Umbilical cord (tissue), 2 donors: ENCODE measurements around the gene LGALS4. TPM values are rescaled to one million over a fixed set of nuclear protein-coding genes. Genes with fewer than 3 reads are reported as not detected.
A peak's percentile ranks its signal among the peaks of the same experiment; 100 is the strongest.
"Not testable (repeated sequence)": the region's sequence is repeated elsewhere in the genome, so short reads cannot be mapped to it uniquely, and the experiment has no call there.

Experiments
- DNase-seq: peaks from one replicate; pipeline ENCODE4 v3.0.0-alpha.2; 2015; ENCODE audit warnings: low spot score
- total RNA-seq: library from RNA; depleted of rRNA; stranded (reverse); fragments of >200 nt; gene quantifications from one replicate; pipeline ENCODE4 v1.2.3, GENCODE V29; 2014; ENCODE audit warnings: low replicate concordance; ENCODE audit not compliant: insufficient read depth

The LGALS4 gene
- total RNA-seq, 1 donor from 2014 or later: not detected

DNA sequence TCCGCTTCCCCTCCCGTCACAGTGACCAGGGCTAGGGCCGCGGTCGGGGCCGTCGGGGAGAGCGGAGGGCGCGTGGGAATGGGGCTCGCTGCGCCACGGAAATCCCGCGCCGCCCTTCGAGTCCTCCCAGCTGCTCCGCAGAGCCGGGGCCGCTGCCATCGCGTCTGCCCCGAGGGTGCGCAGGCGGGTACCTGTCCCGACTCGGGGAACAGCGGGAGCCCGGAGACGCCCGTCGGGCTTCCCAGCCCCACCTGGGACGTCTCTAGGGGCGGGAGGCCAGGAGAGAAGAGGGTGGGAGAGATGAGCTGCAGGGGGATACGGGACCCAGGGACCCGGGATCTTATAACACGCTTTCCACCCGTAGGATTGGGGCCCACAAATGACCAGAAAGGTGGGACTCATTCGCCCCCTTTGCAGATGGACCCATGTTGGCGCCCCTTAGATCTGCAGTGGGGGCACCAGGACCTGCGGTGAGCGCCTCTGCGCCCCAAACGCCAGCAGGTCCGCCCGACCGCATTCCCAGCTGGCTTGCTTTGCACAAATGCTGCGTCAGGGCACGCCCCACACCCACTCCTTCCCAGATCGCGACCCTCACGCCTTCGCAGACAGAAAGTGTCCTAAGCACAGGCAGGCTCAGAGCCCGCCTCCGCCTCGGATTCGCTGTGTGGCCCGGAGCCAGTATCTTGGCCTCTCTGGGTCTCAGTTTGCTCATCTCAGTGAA lies 42.4 kb downstream of the LGALS4 start:
- not testable (repeated sequence) for DNase-seq

- DNase-seq: peak; percentile 88
Observed at GRCh38 chr19:38769635-38770211, 43.0 kb downstream of the LGALS4 start.

GRCh38 chr19:38766276-38767047 lies 46.3 kb downstream of the LGALS4 start:
- no peak for DNase-seq

DNA sequence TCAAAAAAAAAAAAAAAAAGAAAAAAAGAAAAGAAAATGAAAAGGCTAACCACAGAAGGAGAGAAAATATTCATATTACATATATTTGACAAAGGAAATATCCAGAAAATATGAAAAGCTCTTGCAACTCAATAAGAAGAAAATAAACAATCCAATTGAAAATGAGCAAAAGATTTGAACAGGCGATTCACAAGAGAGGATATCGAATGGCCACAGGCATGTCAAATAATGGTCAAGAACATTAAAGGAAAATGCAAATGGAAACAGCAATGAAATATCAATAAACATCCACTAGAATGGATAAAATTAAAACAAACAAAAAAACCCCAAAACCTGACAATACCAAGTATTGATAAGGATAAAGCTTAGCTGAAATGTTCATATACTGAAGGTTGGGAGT lies 47.5 kb downstream of the LGALS4 start:
- no peak for DNase-seq

- DNase-seq: no peak
Observed at GRCh38 chr19:38763795-38764220, 48.9 kb downstream of the LGALS4 start.

- not testable (repeated sequence) for DNase-seq
Observed at GRCh38 chr19:38761884-38762389, 50.8 kb downstream of the LGALS4 start.

GRCh38 chr19:38760805-38761517 lies 51.8 kb downstream of the LGALS4 start:
- DNase-seq: not testable (repeated sequence)

- no peak for DNase-seq
Observed at GRCh38 chr19:38759590-38760003, 53.1 kb downstream of the LGALS4 start.

- not testable (repeated sequence) for DNase-seq
Observed at GRCh38 chr19:38754196-38754595, 58.5 kb downstream of the LGALS4 start.

GRCh38 chr19:38753783-38754182 lies 59.0 kb downstream of the LGALS4 start:
- not testable (repeated sequence) for DNase-seq

Other genes with a start within 250 kb of the LGALS4 start
- 0.96 TPM for gene MAP4K1, start 195.0 kb downstream of the LGALS4 start, total RNA-seq
- gene EIF3K, start 193.8 kb downstream of the LGALS4 start, total RNA-seq: 56.1 TPM
- gene ACTN4, start 165.3 kb downstream of the LGALS4 start, total RNA-seq: 354 TPM
- gene CAPN12, start 68.5 kb downstream of the LGALS4 start, total RNA-seq: not detected
- gene LGALS7, start 39.4 kb downstream of the LGALS4 start, total RNA-seq: 4.3 TPM
- gene LGALS7B, start 23.7 kb downstream of the LGALS4 start, total RNA-seq: 139 TPM
- gene ECH1, start 18.8 kb upstream of the LGALS4 start, total RNA-seq: 16.1 TPM
- 141 TPM for gene HNRNPL, start 37.0 kb upstream of the LGALS4 start, total RNA-seq
- gene RINL, start 65.3 kb upstream of the LGALS4 start, total RNA-seq: 4.1 TPM
- gene SIRT2, start 86.7 kb upstream of the LGALS4 start, total RNA-seq: 36.4 TPM
- gene NFKBIB, start 87.0 kb upstream of the LGALS4 start, total RNA-seq: 11.8 TPM
- gene CCER2, start 99.2 kb upstream of the LGALS4 start, total RNA-seq: not detected
- gene SARS2, start 117.8 kb upstream of the LGALS4 start, total RNA-seq: 11.3 TPM
- gene MRPS12, start 118.0 kb upstream of the LGALS4 start, total RNA-seq: 29.4 TPM
- 11.6 TPM for gene FBXO17, start 162.8 kb upstream of the LGALS4 start, total RNA-seq
- 12.3 TPM for gene FBXO27, start 219.6 kb upstream of the LGALS4 start, total RNA-seq